ENCODE results near the gene IDUA. TPM values are rescaled to one million over a fixed set of nuclear protein-coding genes. Genes with fewer than 3 reads are reported as not detected.

Gene IDUA
- total and polyA plus RNA-seq, 4 donors: 3.0 to 4.5 (median 3.8) TPM

DNA sequence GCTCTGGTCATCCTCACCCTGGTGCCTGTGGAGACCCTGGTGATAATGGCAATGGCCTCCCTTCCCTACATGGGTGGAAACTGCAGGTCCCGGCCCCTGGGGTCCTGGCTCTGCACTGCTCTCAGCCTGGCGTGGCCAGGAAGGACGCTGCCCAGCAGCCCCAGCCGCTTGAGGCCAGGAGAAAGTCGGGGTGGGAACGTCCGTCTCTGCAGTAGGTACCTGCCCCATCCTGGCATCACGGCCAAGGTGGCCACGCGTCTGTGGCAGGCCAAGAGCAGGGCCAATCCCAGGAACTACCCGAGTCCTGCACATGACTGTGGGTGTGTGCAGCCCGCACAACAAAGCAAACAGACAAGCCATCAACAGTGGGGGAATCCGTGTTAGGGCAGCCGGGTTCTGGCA lies 58.4 kb downstream of the IDUA start:
- no peaks in the 10 kb centered on the region for H3K9me3 ChIP-seq (ENCODE audit: control insufficient read depth in 4 of 4, low read length in 3 of 4)
- TF ChIP-seq ATF3 (IDR thresholded peaks at IDR 0.05): no peak
- no peak for TF ChIP-seq CTCF (IDR thresholded peaks at IDR 0.05; ENCODE audit: low read depth, low read length, missing input control)
- TF ChIP-seq RXRA (IDR thresholded peaks at IDR 0.05): no peak
- TF ChIP-seq, protein P1, sequence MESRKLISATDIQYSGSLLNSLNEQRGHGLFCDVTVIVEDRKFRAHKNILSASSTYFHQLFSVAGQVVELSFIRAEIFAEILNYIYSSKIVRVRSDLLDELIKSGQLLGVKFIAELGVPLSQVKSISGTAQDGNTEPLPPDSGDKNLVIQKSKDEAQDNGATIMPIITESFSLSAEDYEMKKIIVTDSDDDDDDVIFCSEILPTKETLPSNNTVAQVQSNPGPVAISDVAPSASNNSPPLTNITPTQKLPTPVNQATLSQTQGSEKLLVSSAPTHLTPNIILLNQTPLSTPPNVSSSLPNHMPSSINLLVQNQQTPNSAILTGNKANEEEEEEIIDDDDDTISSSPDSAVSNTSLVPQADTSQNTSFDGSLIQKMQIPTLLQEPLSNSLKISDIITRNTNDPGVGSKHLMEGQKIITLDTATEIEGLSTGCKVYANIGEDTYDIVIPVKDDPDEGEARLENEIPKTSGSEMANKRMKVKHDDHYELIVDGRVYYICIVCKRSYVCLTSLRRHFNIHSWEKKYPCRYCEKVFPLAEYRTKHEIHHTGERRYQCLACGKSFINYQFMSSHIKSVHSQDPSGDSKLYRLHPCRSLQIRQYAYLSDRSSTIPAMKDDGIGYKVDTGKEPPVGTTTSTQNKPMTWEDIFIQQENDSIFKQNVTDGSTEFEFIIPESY (IDR thresholded peaks at IDR 0.05): no peak
- H3K27ac ChIP-seq (ENCODE audit: low read depth in 1 of 2, low read length in 2 of 2): no peak overlapping the region
- 77% methylated on average over 14 of the region's 14 CpGs for WGBS
- no peak overlapping the region for H3K9ac ChIP-seq (ENCODE audit: low read depth in 1 of 2, low read length in 2 of 2)
- H3K27me3 ChIP-seq (ENCODE audit: control insufficient read depth in 4 of 4, insufficient read depth in 4 of 4, low read length in 3 of 4): peaks cover 0 to 4% (median 0%) of the 10 kb centered on the region in 4 donors
- H3K4me3 ChIP-seq (ENCODE audit: low read depth in 1 of 3, low read length in 3 of 3): no peak overlapping the region
- no peak for DNase-seq (ENCODE audit: low spot score)
- H3K4me1 ChIP-seq (ENCODE audit: control insufficient read depth in 4 of 4, insufficient read depth in 4 of 4, low read length in 3 of 4): peaks cover 8 to 17% (median 11%) of the 10 kb centered on the region in 4 donors
- no peaks in the 10 kb centered on the region for H3K36me3 ChIP-seq (ENCODE audit: control insufficient read depth in 4 of 4, insufficient read depth in 3 of 4, low read depth in 1 of 4, low read length in 3 of 4)

DNA sequence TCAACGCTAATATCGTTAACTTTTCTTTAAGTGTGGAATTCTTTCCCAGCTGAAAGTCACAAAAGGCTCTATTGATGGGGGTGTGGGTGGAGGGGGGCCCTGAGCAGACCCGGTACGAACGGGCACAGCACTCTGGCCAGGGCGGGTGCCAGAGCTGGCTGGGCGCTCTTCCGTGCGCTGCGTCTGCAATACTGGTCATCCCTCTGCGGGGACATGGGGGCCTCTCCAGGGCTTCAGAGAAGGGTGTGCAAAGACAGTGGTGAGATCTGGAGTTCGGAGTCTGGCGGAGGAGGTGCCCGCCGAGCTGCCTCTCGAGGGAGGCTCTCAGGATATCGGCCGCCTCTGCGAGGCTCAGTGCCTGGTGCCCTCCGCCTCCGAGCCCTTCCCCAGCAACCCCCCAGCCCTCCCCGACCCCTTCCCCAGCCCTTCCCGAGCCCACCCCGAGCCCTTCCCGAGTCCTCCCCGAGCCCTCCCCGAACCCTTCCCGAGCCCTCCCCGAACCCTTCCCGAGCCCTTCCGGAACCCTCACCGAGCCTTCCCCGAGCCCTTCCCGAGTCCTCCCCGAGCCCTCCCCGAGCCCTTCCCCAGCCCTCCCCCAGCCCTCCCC lies 58.9 kb downstream of the IDUA start:
- Histone ChIP-seq H3K9ac (ENCODE audit: low read depth in 1 of 2, low read length in 2 of 2) (no peak overlapping the region), H3K27me3 (ENCODE audit: control insufficient read depth in 4 of 4, insufficient read depth in 4 of 4, low read length in 3 of 4) (peaks cover 0 to 4% (median 0%) of the 10 kb centered on the region in 4 donors), H3K36me3 (ENCODE audit: control insufficient read depth in 4 of 4, insufficient read depth in 3 of 4, low read depth in 1 of 4, low read length in 3 of 4) (no peaks in the 10 kb centered on the region), H3K4me3 (ENCODE audit: low read depth in 1 of 3, low read length in 3 of 3) (no peak overlapping the region), H3K27ac (ENCODE audit: low read depth in 1 of 2, low read length in 2 of 2) (no peak overlapping the region), H3K4me1 (ENCODE audit: control insufficient read depth in 4 of 4, insufficient read depth in 4 of 4, low read length in 3 of 4) (peaks cover 8 to 17% (median 11%) of the 10 kb centered on the region in 4 donors), H3K9me3 (ENCODE audit: control insufficient read depth in 4 of 4, low read length in 3 of 4) (no peaks in the 10 kb centered on the region)
- TF ChIP-seq RXRA (IDR thresholded peaks at IDR 0.05) (no peak), FOXA2 (IDR thresholded peaks at IDR 0.05) (no peak), YY1 (IDR thresholded peaks at IDR 0.05) (no peak), NR2F2 (IDR thresholded peaks at IDR 0.05) (no peak), SP1 (IDR thresholded peaks at IDR 0.05) (no peak), RAD21 (IDR thresholded peaks at IDR 0.05) (no peak), GABPA (IDR thresholded peaks at IDR 0.05 in 1 of 2, conservative IDR thresholded peaks at IDR 0.05 in 1 of 2) (no peak), HNF4A (conservative IDR thresholded peaks at IDR 0.05) (no peak), EGR1 (IDR thresholded peaks at IDR 0.05; ENCODE audit: low read depth in 2 of 2) (no peak), ATF3 (IDR thresholded peaks at IDR 0.05) (no peak), MAX (IDR thresholded peaks at IDR 0.05) (no peak)
- TF ChIP-seq, protein P1 (IDR thresholded peaks at IDR 0.05): no peak
- WGBS: 83% methylated on average over 36 of the region's 36 CpGs
- DNase-seq (ENCODE audit: low spot score): no peak

All from liver (tissue), 9 donors.